HUES48 (cell line): ENCODE data around the gene ANO4.

Source experiments
- H3K27ac ChIP-seq: one replicate; pipeline ENCODE4 v1.7.0; 2013; ENCODE audit warnings: low read depth, low read length, inconsistent platforms
- H3K27me3 ChIP-seq: 2 replicates; pipeline ENCODE4 v1.6.1; 2013; ENCODE audit warnings: mild to moderate bottlenecking, low read length; ENCODE audit not compliant: control insufficient read depth, insufficient read depth
- H3K36me3 ChIP-seq: 2 replicates; pipeline ENCODE4 v1.6.1; 2013; ENCODE audit warnings: low read length; ENCODE audit not compliant: control insufficient read depth, insufficient read depth
- H3K4me1 ChIP-seq: 2 replicates; pipeline ENCODE4 v1.6.1; 2013; ENCODE audit warnings: mild to moderate bottlenecking, low read length; ENCODE audit not compliant: control insufficient read depth, insufficient read depth
- H3K4me3 ChIP-seq: 2 replicates; pipeline ENCODE4 v1.5.1; 2013; ENCODE audit warnings: mild to moderate bottlenecking, low read depth, low read length
- H3K9ac ChIP-seq: 2 replicates; pipeline ENCODE4 v1.6.1; 2013; ENCODE audit warnings: mild to moderate bottlenecking, low read depth, low read length, moderate library complexity
- H3K9me3 ChIP-seq: 2 replicates; pipeline ENCODE4 v1.6.1; 2013; ENCODE audit warnings: low read length; ENCODE audit not compliant: control insufficient read depth, insufficient read depth

Gene ANO4

GRCh38 chr12:100845095-100845494, 50.5 kb downstream of the ANO4 start:
- Histone ChIP-seq H3K4me3 (no peak overlapping the region), H3K9me3 (no peaks in the 10 kb centered on the region), H3K27me3 (no peaks in the 10 kb centered on the region), H3K9ac (no peak overlapping the region), H3K4me1 (no peaks in the 10 kb centered on the region), H3K27ac (no peak overlapping the region), H3K36me3 (no peaks in the 10 kb centered on the region)

- Histone ChIP-seq H3K4me3 (no peak overlapping the region), H3K9me3 (no peaks in the 10 kb centered on the region), H3K27ac (no peak overlapping the region), H3K36me3 (no peaks in the 10 kb centered on the region), H3K9ac (no peak overlapping the region), H3K4me1 (peaks cover 3% of the 10 kb centered on the region; the same call in 1 of the 2 replicates), H3K27me3 (no peaks in the 10 kb centered on the region)
These were observed 57.1 kb downstream of the ANO4 start for GRCh38 chr12:100851637-100852036.

- Histone ChIP-seq H3K4me3 (no peak overlapping the region), H3K9ac (no peak overlapping the region), H3K4me1 (peaks cover 3% of the 10 kb centered on the region; the same call in 1 of the 2 replicates), H3K27me3 (no peaks in the 10 kb centered on the region), H3K36me3 (no peaks in the 10 kb centered on the region), H3K27ac (no peak overlapping the region), H3K9me3 (no peaks in the 10 kb centered on the region)
These were observed 62.8 kb downstream of the ANO4 start for GRCh38 chr12:100857418-100857817.

GRCh38 chr12:100857971-100858370, 63.4 kb downstream of the ANO4 start:
- no peaks in the 10 kb centered on the region for H3K36me3 ChIP-seq
- H3K27me3 ChIP-seq, result no peaks in the 10 kb centered on the region
- H3K4me3 ChIP-seq, result no peak overlapping the region
- H3K4me1 ChIP-seq, result peaks cover 3% of the 10 kb centered on the region; the same call in 1 of the 2 replicates
- H3K9me3 ChIP-seq, result no peaks in the 10 kb centered on the region
- no peak overlapping the region for H3K27ac ChIP-seq
- H3K9ac ChIP-seq, result no peak overlapping the region

GRCh38 chr12:100858656-100859055, 64.1 kb downstream of the ANO4 start:
- H3K4me1 ChIP-seq, result peaks cover 3% of the 10 kb centered on the region; the same call in 1 of the 2 replicates
- no peaks in the 10 kb centered on the region for H3K36me3 ChIP-seq
- H3K4me3 ChIP-seq, result no peak overlapping the region
- H3K27ac ChIP-seq, result no peak overlapping the region
- H3K27me3 ChIP-seq, result no peaks in the 10 kb centered on the region
- H3K9ac ChIP-seq, result no peak overlapping the region
- H3K9me3 ChIP-seq, result no peaks in the 10 kb centered on the region

- peaks cover 3% of the 10 kb centered on the region; the same call in 1 of the 2 replicates for H3K4me1 ChIP-seq
- no peak overlapping the region for H3K4me3 ChIP-seq
- no peak overlapping the region for H3K27ac ChIP-seq
- H3K9me3 ChIP-seq, result no peaks in the 10 kb centered on the region
- H3K9ac ChIP-seq, result no peak overlapping the region
- no peaks in the 10 kb centered on the region for H3K36me3 ChIP-seq
- H3K27me3 ChIP-seq, result no peaks in the 10 kb centered on the region
These were observed 64.6 kb downstream of the ANO4 start for GRCh38 chr12:100859063-100859627.

GRCh38 chr12:100860611-100861010, 66.0 kb downstream of the ANO4 start:
- no peaks in the 10 kb centered on the region for H3K27me3 ChIP-seq
- no peak overlapping the region for H3K9ac ChIP-seq
- H3K9me3 ChIP-seq, result no peaks in the 10 kb centered on the region
- no peak overlapping the region for H3K27ac ChIP-seq
- no peaks in the 10 kb centered on the region for H3K4me1 ChIP-seq
- H3K36me3 ChIP-seq, result no peaks in the 10 kb centered on the region
- no peak overlapping the region for H3K4me3 ChIP-seq

- no peaks in the 10 kb centered on the region for H3K9me3 ChIP-seq
- no peak overlapping the region for H3K27ac ChIP-seq
- H3K4me3 ChIP-seq, result no peak overlapping the region
- H3K4me1 ChIP-seq, result no peaks in the 10 kb centered on the region
- no peaks in the 10 kb centered on the region for H3K27me3 ChIP-seq
- no peaks in the 10 kb centered on the region for H3K36me3 ChIP-seq
- no peak overlapping the region for H3K9ac ChIP-seq
These were observed 68.1 kb downstream of the ANO4 start for GRCh38 chr12:100862676-100863075.

GRCh38 chr12:100864366-100864765, 69.8 kb downstream of the ANO4 start:
- no peaks in the 10 kb centered on the region for H3K36me3 ChIP-seq
- no peaks in the 10 kb centered on the region for H3K4me1 ChIP-seq
- no peaks in the 10 kb centered on the region for H3K9me3 ChIP-seq
- no peak overlapping the region for H3K4me3 ChIP-seq
- no peaks in the 10 kb centered on the region for H3K27me3 ChIP-seq
- H3K27ac ChIP-seq, result no peak overlapping the region
- H3K9ac ChIP-seq, result no peak overlapping the region

- no peak overlapping the region for H3K9ac ChIP-seq
- no peak overlapping the region for H3K27ac ChIP-seq
- no peaks in the 10 kb centered on the region for H3K4me1 ChIP-seq
- H3K9me3 ChIP-seq, result no peaks in the 10 kb centered on the region
- no peak overlapping the region for H3K4me3 ChIP-seq
- no peaks in the 10 kb centered on the region for H3K36me3 ChIP-seq
- no peaks in the 10 kb centered on the region for H3K27me3 ChIP-seq
These were observed 73.2 kb downstream of the ANO4 start for GRCh38 chr12:100867639-100868393.

- no peak overlapping the region for H3K4me3 ChIP-seq
- no peaks in the 10 kb centered on the region for H3K4me1 ChIP-seq
- H3K27me3 ChIP-seq, result no peaks in the 10 kb centered on the region
- no peak overlapping the region for H3K27ac ChIP-seq
- H3K36me3 ChIP-seq, result no peaks in the 10 kb centered on the region
- H3K9ac ChIP-seq, result no peak overlapping the region
- H3K9me3 ChIP-seq, result no peaks in the 10 kb centered on the region
These were observed 73.9 kb downstream of the ANO4 start for GRCh38 chr12:100868487-100868886.
